ENCODE results near the gene ARRDC4. TPM values are rescaled to one million over a fixed set of nuclear protein-coding genes. Genes with fewer than 3 reads are reported as not detected.
A peak's percentile ranks its signal among the peaks of the same experiment; 100 is the strongest.

Gene ARRDC4
- polyA plus RNA-seq, 3 donors, result 13.0 to 40.5 (median 19.0) TPM

DNA sequence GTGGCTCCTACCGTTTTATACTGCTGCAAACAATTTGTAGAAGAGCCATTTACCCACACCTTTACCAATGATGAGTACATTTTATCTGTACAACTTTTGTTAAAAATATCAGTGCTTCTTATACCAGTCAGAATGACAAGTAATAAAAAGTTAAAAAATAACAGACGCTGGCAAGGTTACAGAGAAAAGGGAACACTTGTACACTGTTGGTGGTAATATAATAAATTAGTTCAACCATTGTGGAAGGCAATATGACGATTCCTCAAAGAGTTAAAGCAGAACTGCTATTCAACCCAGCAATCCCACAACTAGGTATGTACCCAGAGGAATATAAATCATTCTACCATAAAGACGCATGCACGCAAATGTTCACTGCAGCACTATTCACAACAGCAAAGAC is 51.9 kb downstream of the ARRDC4 start:
- no peaks in the 10 kb centered on the region for H4K20me1 ChIP-seq (ENCODE audit: insufficient read depth, low read length)
- H3K27ac ChIP-seq (ENCODE audit: low read depth in 1 of 2, low read length in 2 of 2), result no peak overlapping the region
- DNase-seq, result no peak
- Mint-ChIP-seq H3K4me1 (peaks cover 10% of the 10 kb centered on the region), H3K4me3 (peak overlapping the region in 1 of 2 donors; percentile 39), H3K36me3 (no peaks in the 10 kb centered on the region), H3K9me3 (no peaks in the 10 kb centered on the region), H3K27me3 (ENCODE audit: low read depth in 3 of 3) (peaks cover 0 to 22% (median 15%) of the 10 kb centered on the region in 3 donors), H3K27ac (no peak overlapping the region)
- H3K9ac ChIP-seq (ENCODE audit: insufficient read depth, low read length, poor library complexity, severe bottlenecking), result no peak overlapping the region
- WGBS (ENCODE audit: insufficient coverage), result no CpG with 5 or more reads among the region's 5 CpGs
- H3K36me3 ChIP-seq (replicated peaks in 1 of 2; ENCODE audit: control insufficient read depth in 1 of 2, insufficient read depth in 2 of 2, low read length in 2 of 2), result no peaks in the 10 kb centered on the region
- H3K79me2 ChIP-seq (ENCODE audit: insufficient read depth, low read length), result no peaks in the 10 kb centered on the region
- no peak overlapping the region for H2AFZ ChIP-seq (ENCODE audit: insufficient read depth, low read depth, low read length, poor library complexity, severe bottlenecking)
- no peaks in the 10 kb centered on the region for H3K4me1 ChIP-seq (ENCODE audit: control insufficient read depth in 1 of 2, insufficient read depth in 2 of 2, low read length in 2 of 2)
- no peak overlapping the region for H3K4me3 ChIP-seq (replicated peaks in 1 of 3; ENCODE audit: low read depth in 2 of 3, low read length in 3 of 3)
- no peak overlapping the region for H3K4me2 ChIP-seq (replicated peaks; ENCODE audit: extremely low read depth, low read length, poor library complexity, severe bottlenecking)
- peaks cover 0 to 8% of the 10 kb centered on the region in 2 donors for H3K27me3 ChIP-seq (ENCODE audit: control insufficient read depth in 2 of 2, insufficient read depth in 2 of 2, low read length in 2 of 2)
- intact Hi-C loops (cut with micrococcal nuclease), result no loop called here
- TF ChIP-seq, protein P1, sequence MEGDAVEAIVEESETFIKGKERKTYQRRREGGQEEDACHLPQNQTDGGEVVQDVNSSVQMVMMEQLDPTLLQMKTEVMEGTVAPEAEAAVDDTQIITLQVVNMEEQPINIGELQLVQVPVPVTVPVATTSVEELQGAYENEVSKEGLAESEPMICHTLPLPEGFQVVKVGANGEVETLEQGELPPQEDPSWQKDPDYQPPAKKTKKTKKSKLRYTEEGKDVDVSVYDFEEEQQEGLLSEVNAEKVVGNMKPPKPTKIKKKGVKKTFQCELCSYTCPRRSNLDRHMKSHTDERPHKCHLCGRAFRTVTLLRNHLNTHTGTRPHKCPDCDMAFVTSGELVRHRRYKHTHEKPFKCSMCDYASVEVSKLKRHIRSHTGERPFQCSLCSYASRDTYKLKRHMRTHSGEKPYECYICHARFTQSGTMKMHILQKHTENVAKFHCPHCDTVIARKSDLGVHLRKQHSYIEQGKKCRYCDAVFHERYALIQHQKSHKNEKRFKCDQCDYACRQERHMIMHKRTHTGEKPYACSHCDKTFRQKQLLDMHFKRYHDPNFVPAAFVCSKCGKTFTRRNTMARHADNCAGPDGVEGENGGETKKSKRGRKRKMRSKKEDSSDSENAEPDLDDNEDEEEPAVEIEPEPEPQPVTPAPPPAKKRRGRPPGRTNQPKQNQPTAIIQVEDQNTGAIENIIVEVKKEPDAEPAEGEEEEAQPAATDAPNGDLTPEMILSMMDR (IDR thresholded peaks at IDR 0.05), result no peak
- no peaks in the 10 kb centered on the region for H3K9me3 ChIP-seq (replicated peaks in 1 of 2; ENCODE audit: control insufficient read depth in 1 of 2, insufficient read depth in 1 of 2, low read length in 2 of 2)

GRCh38 chr15:98013631-98014030 is 53.1 kb downstream of the ARRDC4 start:
- DNase-seq, result no peak
- H3K9me3 ChIP-seq (replicated peaks in 1 of 2; ENCODE audit: control insufficient read depth in 1 of 2, insufficient read depth in 1 of 2, low read length in 2 of 2), result no peaks in the 10 kb centered on the region
- Mint-ChIP-seq H3K27me3 (ENCODE audit: low read depth in 3 of 3) (peaks cover 0 to 20% (median 15%) of the 10 kb centered on the region in 3 donors), H3K36me3 (no peaks in the 10 kb centered on the region), H3K4me1 (peaks cover 10% of the 10 kb centered on the region), H3K4me3 (no peak overlapping the region), H3K27ac (no peak overlapping the region), H3K9me3 (no peaks in the 10 kb centered on the region)
- no peaks in the 10 kb centered on the region for H4K20me1 ChIP-seq (ENCODE audit: insufficient read depth, low read length)
- no peaks in the 10 kb centered on the region for H3K36me3 ChIP-seq (replicated peaks in 1 of 2; ENCODE audit: control insufficient read depth in 1 of 2, insufficient read depth in 2 of 2, low read length in 2 of 2)
- no peaks in the 10 kb centered on the region for H3K4me1 ChIP-seq (ENCODE audit: control insufficient read depth in 1 of 2, insufficient read depth in 2 of 2, low read length in 2 of 2)
- no peak overlapping the region for H3K4me3 ChIP-seq (replicated peaks in 1 of 3; ENCODE audit: low read depth in 2 of 3, low read length in 3 of 3)
- H3K79me2 ChIP-seq (ENCODE audit: insufficient read depth, low read length), result no peaks in the 10 kb centered on the region
- no peak overlapping the region for H3K9ac ChIP-seq (ENCODE audit: insufficient read depth, low read length, poor library complexity, severe bottlenecking)
- H2AFZ ChIP-seq (ENCODE audit: insufficient read depth, low read depth, low read length, poor library complexity, severe bottlenecking), result no peak overlapping the region
- no peak overlapping the region for H3K4me2 ChIP-seq (replicated peaks; ENCODE audit: extremely low read depth, low read length, poor library complexity, severe bottlenecking)
- H3K27me3 ChIP-seq (ENCODE audit: control insufficient read depth in 2 of 2, insufficient read depth in 2 of 2, low read length in 2 of 2), result peaks cover 0 to 8% of the 10 kb centered on the region in 2 donors
- intact Hi-C loops (cut with micrococcal nuclease), result no loop called here
- no peak overlapping the region for H3K27ac ChIP-seq (ENCODE audit: low read depth in 1 of 2, low read length in 2 of 2)
- TF ChIP-seq, protein P1 (IDR thresholded peaks at IDR 0.05), result no peak
